Stimulated activated naive CD4-positive, alpha-beta T cell (primary cell): Measurements from ENCODE around the gene KIAA1217.

Experiments used
- DNase-seq, 6 experiments: peaks; one replicate each; lab custom pipeline; 2025; lab: John Stamatoyannopoulos, UW

Gene KIAA1217

GRCh38 chr10:24502006-24502405 is 293.1 kb downstream of the KIAA1217 start:
- DNase-seq: no peak

- DNase-seq: no peak
Observed at GRCh38 chr10:24502801-24503460, 294.0 kb downstream of the KIAA1217 start.

GRCh38 chr10:24503461-24504320 is 294.8 kb downstream of the KIAA1217 start:
- no peak for DNase-seq

GRCh38 chr10:24505759-24506158 is 296.8 kb downstream of the KIAA1217 start:
- DNase-seq: no peak

GRCh38 chr10:24513155-24513554 is 304.2 kb downstream of the KIAA1217 start:
- DNase-seq: no peak

GRCh38 chr10:24515481-24515880 is 306.5 kb downstream of the KIAA1217 start:
- DNase-seq: no peak

- no peak for DNase-seq
Observed at GRCh38 chr10:24518411-24518810, 309.5 kb downstream of the KIAA1217 start.

GRCh38 chr10:24518981-24519597 is 310.2 kb downstream of the KIAA1217 start:
- DNase-seq: peak in 3 of 6 experiments; percentile 2 to 17 (median 3)

- DNase-seq: peak; percentile 21 to 62 (median 44)
Observed at GRCh38 chr10:24519950-24520349, 311.0 kb downstream of the KIAA1217 start.

GRCh38 chr10:24524314-24524713 is 315.4 kb downstream of the KIAA1217 start:
- no peak for DNase-seq

- no peak for DNase-seq
Observed at GRCh38 chr10:24526085-24526649, 317.2 kb downstream of the KIAA1217 start.

GRCh38 chr10:24528946-24529345 is 320.0 kb downstream of the KIAA1217 start:
- no peak for DNase-seq

- DNase-seq: no peak
Observed at GRCh38 chr10:24531439-24531838, 322.5 kb downstream of the KIAA1217 start.

- DNase-seq: no peak
Observed at GRCh38 chr10:24533981-24534380, 325.0 kb downstream of the KIAA1217 start.

- no peak for DNase-seq
Observed at GRCh38 chr10:24536636-24537035, 327.7 kb downstream of the KIAA1217 start.

- DNase-seq: no peak
Observed at GRCh38 chr10:24541239-24541753, 332.4 kb downstream of the KIAA1217 start.

- DNase-seq: no peak
Observed at GRCh38 chr10:24542314-24543270, 333.7 kb downstream of the KIAA1217 start.

GRCh38 chr10:24544776-24545175 is 335.8 kb downstream of the KIAA1217 start:
- DNase-seq: no peak

- DNase-seq: no peak
Observed at GRCh38 chr10:24545585-24545984, 336.6 kb downstream of the KIAA1217 start.

GRCh38 chr10:24550680-24551079 is 341.7 kb downstream of the KIAA1217 start:
- no peak for DNase-seq

GRCh38 chr10:24551161-24551560 is 342.2 kb downstream of the KIAA1217 start:
- DNase-seq: no peak
